Hepatocyte (in vitro differentiated cells): ENCODE data around the gene SGO2. TPM values are rescaled to one million over a fixed set of nuclear protein-coding genes. Genes with fewer than 3 reads are reported as not detected.
A peak's percentile ranks its signal among the peaks of the same experiment; 100 is the strongest.

Experiments used
- DNase-seq: peaks from one replicate; pipeline ENCODE4 v3.0.0-alpha.2; 2016; ENCODE audit warnings: low spot score
- H2AFZ ChIP-seq: fragments of 200-600 bp; sonication (generic); 2 replicates; pipeline ENCODE4 v1.6.0; 2016; ENCODE audit warnings: antibody characterized with exemption, mild to moderate bottlenecking
- H3K27ac ChIP-seq: fragments of 200-600 bp; sonication (generic); 2 replicates; pipeline ENCODE4 v1.5.1; 2016; ENCODE audit warnings: mild to moderate bottlenecking
- H3K27me3 ChIP-seq: fragments of 200-600 bp; sonication (generic); 2 replicates; pipeline ENCODE4 v1.6.1; 2016
- H3K36me3 ChIP-seq: fragments of 200-600 bp; sonication (generic); replicated peaks from 2 replicates; pipeline ENCODE4 v1.5.1; 2016; ENCODE audit warnings: low read depth; ENCODE audit not compliant: insufficient read depth
- H3K4me1 ChIP-seq: fragments of 200-600 bp; sonication (generic); 2 replicates; pipeline ENCODE4 v1.5.1; 2016; ENCODE audit warnings: mild to moderate bottlenecking, moderate library complexity; ENCODE audit not compliant: insufficient read depth
- H3K4me2 ChIP-seq: fragments of 200-600 bp; sonication (generic); 2 replicates; pipeline ENCODE4 v1.6.0; 2016
- H3K4me3 ChIP-seq: fragments of 200-600 bp; sonication (generic); 2 replicates; pipeline ENCODE4 v1.5.1; 2016; ENCODE audit warnings: mild to moderate bottlenecking
- H3K79me2 ChIP-seq: fragments of 200-600 bp; sonication (generic); 2 replicates; pipeline ENCODE4 v1.6.0; 2017; ENCODE audit warnings: mild to moderate bottlenecking
- H3K9me2 ChIP-seq: fragments of 200-600 bp; sonication (generic); replicated peaks from 2 replicates; pipeline ENCODE4 v1.6.0; 2017; ENCODE audit warnings: mild to moderate bottlenecking; ENCODE audit not compliant: insufficient read depth
- H3K9me3 ChIP-seq: fragments of 200-600 bp; sonication (generic); 2 replicates; pipeline ENCODE4 v1.5.1; 2016; ENCODE audit warnings: low read depth, mild to moderate bottlenecking
- H4K20me1 ChIP-seq: fragments of 200-600 bp; sonication (generic); 2 replicates; pipeline ENCODE4 v1.6.0; 2016; ENCODE audit warnings: mild to moderate bottlenecking; ENCODE audit not compliant: insufficient read depth, poor library complexity, severe bottlenecking
- CTCF ChIP-seq: fragments of 200-600 bp; sonication (generic); IDR thresholded peaks from 2 replicates; pipeline ENCODE4 v1.5.1; 2016; ENCODE audit warnings: antibody characterized with exemption, mild to moderate bottlenecking; ENCODE audit not compliant: poor library complexity
- EZH2 ChIP-seq: fragments of 200-600 bp; sonication (generic); IDR thresholded peaks from 2 replicates; pipeline ENCODE4 v1.6.1; 2016; ENCODE audit warnings: antibody characterized with exemption, mild to moderate bottlenecking, borderline replicate concordance
- EZH2phosphoT487 ChIP-seq: fragments of 200-600 bp; sonication (generic); IDR thresholded peaks from one replicate; pipeline ENCODE4 v1.6.1; 2018; ENCODE audit warnings: antibody characterized with exemption, mild to moderate bottlenecking, low read depth, moderate library complexity; ENCODE audit not compliant: unreplicated experiment, severe bottlenecking
- WGBS: methylation state at CpG from one replicate; pipeline ENCODE4 v1.1.6; 2016; ENCODE audit warnings: low lambda C conversion rate; ENCODE audit errors: missing lambda C conversion rate; 5-methylcytosine and 5-hydroxymethylcytosine counted together
- polyA plus RNA-seq: library from polyadenylated mRNA; unstranded; fragments of >200 nt; fragmentation: Nextera tagmentation; extraction: Ambion mirVana; gene quantifications from 2 replicates; pipeline ENCODE4 v1.2.1, GENCODE V29; 2016
- total RNA-seq: library from RNA; depleted of rRNA; stranded (reverse); fragments of >200 nt; gene quantifications from 2 replicates; pipeline ENCODE4 v1.2.3, GENCODE V29; 2014

The SGO2 gene
- total and polyA plus RNA-seq, 2 experiments from 2014 or later, result 5.6 to 7.0 TPM

DNA sequence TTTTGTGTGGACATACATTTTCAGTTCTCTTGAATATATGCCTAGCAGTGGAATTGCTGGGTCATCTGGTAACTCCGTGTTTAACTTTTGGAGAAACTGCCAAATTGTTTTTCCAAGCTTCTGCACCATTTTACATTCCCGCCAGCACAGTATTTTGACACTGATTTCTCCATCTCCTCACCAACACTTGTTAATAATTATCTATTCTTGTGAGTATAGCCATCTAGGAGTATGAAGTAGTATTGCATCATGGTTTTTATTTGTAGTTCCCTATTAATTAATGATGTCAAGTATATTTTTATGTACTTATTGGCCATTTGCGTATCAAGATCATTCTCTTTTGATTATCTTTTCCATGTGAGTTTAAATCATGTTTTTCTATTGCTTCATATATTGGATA is 41.9 kb downstream of the SGO2 start:
- H2AFZ ChIP-seq, result no peak overlapping the region
- no peak for DNase-seq
- TF ChIP-seq EZH2 (no peak), EZH2phosphoT487 (no peak), CTCF (no peak)
- no peaks in the 10 kb centered on the region for H3K4me1 ChIP-seq
- no peak overlapping the region for H3K4me3 ChIP-seq
- H3K36me3 ChIP-seq, result no peaks in the 10 kb centered on the region
- no peaks in the 10 kb centered on the region for H4K20me1 ChIP-seq
- H3K27me3 ChIP-seq, result no peaks in the 10 kb centered on the region
- no peaks in the 10 kb centered on the region for H3K79me2 ChIP-seq
- no peak overlapping the region for H3K27ac ChIP-seq
- WGBS, result 96% methylated on average over 3 of the region's 3 CpGs
- no peaks in the 10 kb centered on the region for H3K9me2 ChIP-seq
- H3K9me3 ChIP-seq, result no peaks in the 10 kb centered on the region
- no peak overlapping the region for H3K4me2 ChIP-seq

DNA sequence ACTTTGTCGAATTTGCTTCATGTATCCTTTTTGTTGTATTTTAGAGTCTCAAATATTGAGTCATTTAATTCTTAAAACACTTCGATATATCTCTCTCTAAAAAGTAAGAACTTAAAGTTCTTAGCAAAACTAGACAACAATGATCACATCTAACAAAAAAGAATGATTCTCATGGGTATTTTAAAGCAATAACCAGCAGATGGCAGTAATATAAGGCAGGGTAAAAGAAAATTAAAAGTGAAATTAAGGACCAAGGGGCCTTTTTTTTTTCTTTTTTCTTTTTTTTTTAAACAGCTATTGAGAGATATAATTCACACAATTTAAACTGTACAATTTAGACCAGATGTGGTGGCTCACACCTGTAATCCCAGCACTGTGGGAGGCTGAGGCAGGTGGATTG is 50.0 kb downstream of the SGO2 start:
- Histone ChIP-seq H4K20me1 (no peaks in the 10 kb centered on the region), H2AFZ (no peak overlapping the region), H3K79me2 (no peaks in the 10 kb centered on the region), H3K9me2 (no peaks in the 10 kb centered on the region), H3K27ac (no peak overlapping the region), H3K27me3 (no peaks in the 10 kb centered on the region), H3K4me2 (no peak overlapping the region), H3K9me3 (no peaks in the 10 kb centered on the region), H3K4me3 (no peak overlapping the region), H3K4me1 (no peaks in the 10 kb centered on the region), H3K36me3 (no peaks in the 10 kb centered on the region)
- 89% methylated on average over 2 of the region's 2 CpGs for WGBS
- DNase-seq, result no peak
- TF ChIP-seq CTCF (peak; percentile 38), EZH2phosphoT487 (no peak)

DNA sequence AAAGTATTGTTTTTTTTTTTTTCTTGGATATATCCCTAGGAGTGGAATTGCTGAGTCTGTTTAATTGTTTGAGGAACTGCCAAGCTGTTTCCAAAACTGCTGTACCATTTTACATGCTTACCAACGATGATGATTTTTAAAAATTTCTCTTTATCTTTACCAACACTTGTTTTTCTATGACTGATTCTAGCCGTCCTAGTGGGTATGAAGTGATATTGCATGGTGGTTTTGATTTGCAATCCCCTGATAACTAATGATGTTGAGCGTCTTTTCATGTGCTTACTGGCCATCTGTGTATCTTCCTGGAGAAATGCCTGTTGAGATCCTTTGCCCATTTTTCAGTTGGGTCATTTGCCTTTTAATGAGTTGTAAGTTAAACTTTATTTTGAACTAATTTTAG is 51.0 kb downstream of the SGO2 start:
- Histone ChIP-seq H3K79me2 (no peaks in the 10 kb centered on the region), H3K9me3 (no peaks in the 10 kb centered on the region), H3K4me1 (no peaks in the 10 kb centered on the region), H3K4me2 (no peak overlapping the region), H3K27ac (no peak overlapping the region), H3K36me3 (no peaks in the 10 kb centered on the region), H3K27me3 (no peaks in the 10 kb centered on the region), H2AFZ (no peak overlapping the region), H3K9me2 (no peaks in the 10 kb centered on the region), H3K4me3 (no peak overlapping the region), H4K20me1 (no peaks in the 10 kb centered on the region)
- WGBS, result 92% methylated on average over 3 of the region's 3 CpGs
- TF ChIP-seq EZH2phosphoT487 (no peak), CTCF (no peak), EZH2 (no peak)
- no peak for DNase-seq

GRCh38 chr2:200578778-200579177 is 52.8 kb downstream of the SGO2 start:
- TF ChIP-seq EZH2 (no peak), CTCF (peak; percentile 41)
- WGBS, result 82% methylated on average over 1 of the region's 1 CpG
- peak; percentile 38 for DNase-seq

More at GRCh38 chr2:200578778-200579177, 52.8 kb downstream of the SGO2 start:
- Histone ChIP-seq H4K20me1 (no peaks in the 10 kb centered on the region), H2AFZ (no peak overlapping the region), H3K4me3 (no peak overlapping the region), H3K4me1 (no peaks in the 10 kb centered on the region), H3K36me3 (no peaks in the 10 kb centered on the region), H3K9me3 (no peaks in the 10 kb centered on the region), H3K9me2 (no peaks in the 10 kb centered on the region), H3K4me2 (no peak overlapping the region), H3K79me2 (no peaks in the 10 kb centered on the region), H3K27me3 (no peaks in the 10 kb centered on the region), H3K27ac (no peak overlapping the region)
